ENCODE data around the gene LCN15.
"Not testable (repeated sequence)": the region's sequence is repeated elsewhere in the genome, so short reads cannot be mapped to it uniquely, and the experiment has no call there.

LCN15 gene

GRCh38 chr9:136771907-136772415 is 7.6 kb upstream of the LCN15 start:
- peaks cover 5% of the 10 kb centered on the region; the same call in 1 of the 2 replicates for H3K9me3 ChIP-seq (ENCODE audit: insufficient read depth, low read length)
- no peaks in the 10 kb centered on the region for H3K9me2 ChIP-seq (replicated peaks; ENCODE audit: insufficient read depth, low read length)
- H3K4me2 ChIP-seq (ENCODE audit: low read depth, low read length, poor library complexity, severe bottlenecking): no peak overlapping the region
- no peaks in the 10 kb centered on the region for H3K79me2 ChIP-seq (ENCODE audit: insufficient read depth, low read length)
- H3K27ac ChIP-seq (ENCODE audit: low read depth, low read length): no peak overlapping the region
- H3K9ac ChIP-seq (ENCODE audit: low read length): no peak overlapping the region
- H3K4me3 ChIP-seq (ENCODE audit: insufficient read depth, low read length, poor library complexity, severe bottlenecking): no peak overlapping the region
- no peaks in the 10 kb centered on the region for H3K27me3 ChIP-seq (ENCODE audit: low read length)
- H3K36me3 ChIP-seq (ENCODE audit: low read length): no peaks in the 10 kb centered on the region
- H2AFZ ChIP-seq (ENCODE audit: low read depth, low read length, severe bottlenecking): no peak overlapping the region
- peaks cover 6% of the 10 kb centered on the region for H3F3A ChIP-seq (ENCODE audit: insufficient read depth)
- TF ChIP-seq CTCF (IDR thresholded peaks at IDR 0.05; ENCODE audit: insufficient read depth, low read length, poor library complexity, severe bottlenecking) (no peak), EZH2phosphoT487 (conservative IDR thresholded peaks at IDR 0.05; ENCODE audit: low read length) (no peak)
- H4K20me1 ChIP-seq (ENCODE audit: low read depth, low read length): no peaks in the 10 kb centered on the region

- Histone ChIP-seq H3K36me3 (ENCODE audit: low read length) (no peaks in the 10 kb centered on the region), H4K20me1 (ENCODE audit: low read depth, low read length) (no peaks in the 10 kb centered on the region), H2AFZ (ENCODE audit: low read depth, low read length, severe bottlenecking) (no peak overlapping the region), H3F3A (ENCODE audit: insufficient read depth) (peaks cover 6% of the 10 kb centered on the region), H3K9me3 (ENCODE audit: insufficient read depth, low read length) (peaks cover 5% of the 10 kb centered on the region; the same call in 1 of the 2 replicates), H3K79me2 (ENCODE audit: insufficient read depth, low read length) (no peaks in the 10 kb centered on the region), H3K4me2 (ENCODE audit: low read depth, low read length, poor library complexity, severe bottlenecking) (no peak overlapping the region), H3K27ac (ENCODE audit: low read depth, low read length) (no peak overlapping the region), H3K4me3 (ENCODE audit: insufficient read depth, low read length, poor library complexity, severe bottlenecking) (no peak overlapping the region), H3K9me2 (replicated peaks; ENCODE audit: insufficient read depth, low read length) (no peaks in the 10 kb centered on the region), H3K9ac (ENCODE audit: low read length) (no peak overlapping the region), H3K27me3 (ENCODE audit: low read length) (no peaks in the 10 kb centered on the region)
- no peak for TF ChIP-seq CTCF (IDR thresholded peaks at IDR 0.05; ENCODE audit: insufficient read depth, low read length, poor library complexity, severe bottlenecking)
- no peak for TF ChIP-seq EZH2phosphoT487 (conservative IDR thresholded peaks at IDR 0.05; ENCODE audit: low read length)
Measured at GRCh38 chr9:136769710-136770191, 5.4 kb upstream of the LCN15 start.

- not testable (repeated sequence) for H3K79me2 ChIP-seq (ENCODE audit: insufficient read depth, low read length); H3K4me2 ChIP-seq (ENCODE audit: low read depth, low read length, poor library complexity, severe bottlenecking); H3K9ac ChIP-seq (ENCODE audit: low read length); H3K9me3 ChIP-seq (ENCODE audit: insufficient read depth, low read length); H3F3A ChIP-seq (ENCODE audit: insufficient read depth); H4K20me1 ChIP-seq (ENCODE audit: low read depth, low read length); H2AFZ ChIP-seq (ENCODE audit: low read depth, low read length, severe bottlenecking); H3K27ac ChIP-seq (ENCODE audit: low read depth, low read length); H3K4me3 ChIP-seq (ENCODE audit: insufficient read depth, low read length, poor library complexity, severe bottlenecking); H3K36me3 ChIP-seq (ENCODE audit: low read length); H3K9me2 ChIP-seq (replicated peaks; ENCODE audit: insufficient read depth, low read length); H3K27me3 ChIP-seq (ENCODE audit: low read length)
Measured at GRCh38 chr9:136766410-136767120, 2.2 kb upstream of the LCN15 start.

- H3K9me3 ChIP-seq (ENCODE audit: insufficient read depth, low read length); H3K27ac ChIP-seq (ENCODE audit: low read depth, low read length); H4K20me1 ChIP-seq (ENCODE audit: low read depth, low read length); H2AFZ ChIP-seq (ENCODE audit: low read depth, low read length, severe bottlenecking); H3K79me2 ChIP-seq (ENCODE audit: insufficient read depth, low read length); H3K27me3 ChIP-seq (ENCODE audit: low read length); H3K4me3 ChIP-seq (ENCODE audit: insufficient read depth, low read length, poor library complexity, severe bottlenecking); H3K4me2 ChIP-seq (ENCODE audit: low read depth, low read length, poor library complexity, severe bottlenecking); H3K9me2 ChIP-seq (replicated peaks; ENCODE audit: insufficient read depth, low read length); H3K9ac ChIP-seq (ENCODE audit: low read length); H3F3A ChIP-seq (ENCODE audit: insufficient read depth); H3K36me3 ChIP-seq (ENCODE audit: low read length): not testable (repeated sequence)
Measured at GRCh38 chr9:136765745-136766409, 1.6 kb upstream of the LCN15 start.
